ENCODE data around the gene SLC5A8.

SLC5A8 gene

GRCh38 chr12:101209319-101210302 is at the start of gene SLC5A8:
Gene SLC5A8, minus strand, starts transcription at chr12:101210238. Its CDS starts 390 bp downstream, at chr12:101209848.
- no peak for DNase-seq

GRCh38 chr12:101257357-101257756 is 47.3 kb upstream of the SLC5A8 start:
- DNase-seq, result no peak

GRCh38 chr12:101256266-101256665 is 46.2 kb upstream of the SLC5A8 start:
- DNase-seq, result no peak

- no peak for DNase-seq
These were observed 33.6 kb upstream of the SLC5A8 start for GRCh38 chr12:101243616-101244015.

GRCh38 chr12:101243074-101243473 is 33.0 kb upstream of the SLC5A8 start:
- DNase-seq, result no peak

GRCh38 chr12:101238800-101239329 is 28.8 kb upstream of the SLC5A8 start:
- DNase-seq, result peak; percentile 32

GRCh38 chr12:101238306-101238705 is 28.3 kb upstream of the SLC5A8 start:
- peak; percentile 54 for DNase-seq

- no peak for DNase-seq
These were observed 25.6 kb upstream of the SLC5A8 start for GRCh38 chr12:101235686-101236085.

- DNase-seq, result no peak
These were observed 21.6 kb upstream of the SLC5A8 start for GRCh38 chr12:101231636-101232035.

GRCh38 chr12:101230547-101230946 is 20.5 kb upstream of the SLC5A8 start:
- DNase-seq, result no peak

GRCh38 chr12:101229841-101230241 is 19.8 kb upstream of the SLC5A8 start:
- DNase-seq, result no peak

- DNase-seq, result no peak
These were observed 11.3 kb upstream of the SLC5A8 start for GRCh38 chr12:101221301-101221700.

- no peak for DNase-seq
These were observed 6.8 kb upstream of the SLC5A8 start for GRCh38 chr12:101216810-101217209.

GRCh38 chr12:101207086-101207780 is 2.8 kb downstream of the SLC5A8 start:
- DNase-seq, result no peak

GRCh38 chr12:101204602-101205304 is 5.3 kb downstream of the SLC5A8 start:
- no peak for DNase-seq

GRCh38 chr12:101200824-101201223 is 9.2 kb downstream of the SLC5A8 start:
- DNase-seq, result no peak

- no peak for DNase-seq
These were observed 9.9 kb downstream of the SLC5A8 start for GRCh38 chr12:101200145-101200544.

- DNase-seq, result no peak
These were observed 23.7 kb downstream of the SLC5A8 start for GRCh38 chr12:101186291-101186690.

GRCh38 chr12:101181776-101182175 is 28.3 kb downstream of the SLC5A8 start:
- DNase-seq, result no peak

GRCh38 chr12:101174541-101174940 is 35.5 kb downstream of the SLC5A8 start:
- no peak for DNase-seq

- no peak for DNase-seq
These were observed 36.8 kb downstream of the SLC5A8 start for GRCh38 chr12:101173197-101173749.

- DNase-seq, result no peak
These were observed 37.7 kb downstream of the SLC5A8 start for GRCh38 chr12:101172316-101172715.

- no peak for DNase-seq
These were observed 42.0 kb downstream of the SLC5A8 start for GRCh38 chr12:101168001-101168400.
